Left cardiac atrium (tissue), 4 donors: ENCODE measurements around the gene PRSS1. TPM values are rescaled to one million over a fixed set of nuclear protein-coding genes. Genes with fewer than 3 reads are reported as not detected.
"Not testable (repeated sequence)": the region's sequence is repeated elsewhere in the genome, so short reads cannot be mapped to it uniquely, and the experiment has no call there.

Experiments
- ATAC-seq, 2 donors: fragments of 200-7000 bp; cut with Tn5 transposase; one replicate each; pipeline ENCODE4 v1.9.1; 2020; ENCODE audit warnings: mild to moderate bottlenecking in 2 of 2, moderate library complexity in 2 of 2
- DNase-seq: peaks from one replicate; pipeline ENCODE4 v3.0.0-alpha.2; 2020
- intact Hi-C, 2 donors: fragments of 100-400 bp; cut with DNase I; formaldehyde crosslinking; loops; one replicate each; pipeline versions ENCODE4 v1.14.1 to v1.15.1; 2022 to 2023
- long read RNA-seq: library from polyadenylated mRNA; unstranded; transcript quantifications from one replicate; pipeline ENCODE4 v2.0.0, GENCODE V29; 2021
- total RNA-seq, 2 donors: library from RNA; stranded (reverse); fragmentation: NEBNext Ultra II Directional; extraction: Animal tissue kit (Norgen Biotek cat#: 25700); gene quantifications; one replicate each; pipeline ENCODE4 v1.2.1, GENCODE V29; 2021
- donor health status: DM: no; HTN: yes; CAD: no.
- donor health status: DM: no; HTN: yes; CAD: no; lungs with severe emphysema.
- donor health status: DM: yes; HTN: yes; CAD: no.
- donor health status: Dilated cardiomyopathy.

The PRSS1 gene
- not detected for total RNA-seq
- long read RNA-seq = 0 reads

DNA sequence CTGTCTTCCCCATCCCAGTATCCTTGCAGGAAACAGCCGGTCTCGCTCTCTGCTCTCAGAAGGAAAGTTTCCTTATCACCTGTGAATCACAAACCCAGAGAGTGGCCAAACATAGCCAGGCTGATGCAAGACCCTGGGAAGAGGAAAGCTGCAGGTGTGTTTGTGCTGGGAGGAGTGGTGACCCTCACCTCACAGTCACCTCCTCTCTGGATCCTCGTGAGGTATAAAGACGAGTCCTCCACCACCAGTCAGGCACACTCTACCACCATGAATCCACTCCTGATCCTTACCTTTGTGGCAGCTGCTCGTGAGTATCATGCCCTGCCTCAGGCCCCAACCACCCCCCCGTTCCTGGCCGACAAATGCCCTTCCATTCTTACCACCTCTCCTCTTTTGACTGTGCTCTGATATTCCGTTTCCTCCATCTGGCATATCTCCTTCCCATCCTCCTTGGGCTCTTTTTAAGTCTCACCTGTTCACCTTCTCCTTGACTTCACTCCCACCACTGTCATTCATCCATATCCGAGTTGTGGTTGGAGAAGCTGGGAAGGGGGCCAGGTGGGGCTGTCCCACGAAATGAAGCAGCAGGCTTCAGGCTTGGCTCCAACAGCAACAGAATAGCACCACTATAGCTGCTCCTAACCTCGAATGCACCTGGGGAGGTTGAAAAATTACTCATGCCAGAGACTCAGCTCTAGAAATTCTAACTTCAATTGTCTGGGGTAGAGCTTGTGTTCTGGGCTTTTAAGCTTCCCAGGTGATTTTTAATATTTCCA, at the start of gene PRSS1:
PRSS1 (plus strand) TSS at position 255 of the 776 bp plus-strand sequence; CDS start at position 268, 13 bp downstream.
- DNase-seq = no peak
- ATAC-seq = no peak
- intact Hi-C loops = no loop called here

DNA sequence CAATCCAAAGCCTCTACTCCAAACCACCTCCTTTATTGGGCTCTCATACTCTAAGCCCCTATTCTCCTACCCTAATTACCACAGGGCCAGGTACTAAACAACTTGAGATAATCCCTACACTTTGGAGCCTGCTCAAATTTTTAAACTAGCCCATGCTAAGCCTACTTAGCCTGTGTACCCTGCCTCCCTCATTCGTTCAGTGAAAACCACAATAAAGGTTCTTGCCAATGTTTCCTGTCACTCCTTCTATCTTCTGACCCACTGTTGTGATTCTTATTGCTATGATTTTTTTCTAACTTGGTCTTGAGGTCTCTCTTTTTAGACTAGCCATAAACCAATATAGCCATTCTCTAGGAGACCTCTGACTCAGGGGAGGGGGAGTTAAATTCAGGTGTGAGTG, 48.3 kb upstream of the PRSS1 start:
- intact Hi-C loops, DNase-seq, ATAC-seq: not testable (repeated sequence)

- intact Hi-C loops = no loop called here
- ATAC-seq (no peak), DNase-seq (no peak)
Measured at GRCh38 chr7:142703655-142704305, 45.5 kb upstream of the PRSS1 start.

- ATAC-seq, DNase-seq, intact Hi-C loops: not testable (repeated sequence)
Measured at GRCh38 chr7:142708726-142709125, 40.5 kb upstream of the PRSS1 start.

GRCh38 chr7:142709921-142710320, 39.4 kb upstream of the PRSS1 start:
- intact Hi-C loops = loop anchor here in 1 of 2 donors (5.0 kb wide), 1 partner anchor 72 kb away; no protein-coding TSS in a partner anchor
- ATAC-seq = no peak
- no peak for DNase-seq

- intact Hi-C loops = loop anchor here in 1 of 2 donors (5.0 kb wide), 1 partner anchor 71 kb away; no protein-coding TSS in a partner anchor
- DNase-seq = no peak
- ATAC-seq = no peak
Measured at GRCh38 chr7:142711196-142711595, 38.1 kb upstream of the PRSS1 start.

- intact Hi-C loops = loop anchor here (1.0 to 5.0 kb wide), 2 partner anchors 70 to 71 kb away; no protein-coding TSS in a partner anchor
- ATAC-seq (no peak), DNase-seq (no peak)
Measured at GRCh38 chr7:142711746-142712616, 37.3 kb upstream of the PRSS1 start.

DNA sequence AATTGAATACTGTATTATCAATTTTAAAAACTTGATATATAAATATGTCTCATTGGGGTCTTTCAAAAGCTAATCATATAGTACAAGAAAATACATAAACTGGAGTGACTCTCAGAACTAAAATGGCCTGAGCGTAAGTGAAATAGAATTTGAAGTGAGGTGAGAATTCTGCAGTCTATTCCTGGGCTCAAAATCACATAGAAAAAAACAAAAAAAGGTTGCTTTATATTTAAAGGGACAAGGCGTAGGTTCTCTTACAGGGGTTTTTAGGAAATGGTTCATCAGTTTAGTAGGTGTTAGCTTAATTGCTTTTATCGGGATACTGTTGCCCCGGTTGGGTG, 36.7 kb upstream of the PRSS1 start:
- no peak for ATAC-seq
- DNase-seq = no peak
- intact Hi-C loops = loop anchor here (1.0 to 5.0 kb wide), 2 partner anchors 70 to 71 kb away; no protein-coding TSS in a partner anchor

DNA sequence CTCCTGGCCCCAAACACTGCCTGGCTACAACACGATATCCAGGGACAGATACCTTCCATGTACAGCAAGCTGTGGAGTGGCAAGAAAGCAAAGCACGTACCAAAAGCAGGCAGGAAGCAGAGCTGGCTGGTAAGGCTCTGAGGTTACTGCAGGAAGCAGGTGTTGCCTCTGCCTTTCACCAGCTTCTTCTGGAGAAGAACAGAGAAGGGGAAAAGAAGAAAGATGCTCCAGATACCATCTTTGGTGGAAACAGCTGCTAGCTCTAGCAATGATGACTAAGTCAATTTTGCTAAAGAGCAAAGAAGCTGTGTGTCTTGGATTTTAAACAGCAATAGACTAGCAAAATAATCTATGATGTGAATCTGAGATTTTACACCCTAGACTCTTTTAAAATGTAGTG, 34.9 kb upstream of the PRSS1 start:
- DNase-seq = no peak
- ATAC-seq = peak in 1 of 2 donors; percentile 30
- intact Hi-C loops = loop anchor here in 1 of 2 donors (5.0 kb wide), 1 partner anchor 68 kb away; no protein-coding TSS in a partner anchor

DNA sequence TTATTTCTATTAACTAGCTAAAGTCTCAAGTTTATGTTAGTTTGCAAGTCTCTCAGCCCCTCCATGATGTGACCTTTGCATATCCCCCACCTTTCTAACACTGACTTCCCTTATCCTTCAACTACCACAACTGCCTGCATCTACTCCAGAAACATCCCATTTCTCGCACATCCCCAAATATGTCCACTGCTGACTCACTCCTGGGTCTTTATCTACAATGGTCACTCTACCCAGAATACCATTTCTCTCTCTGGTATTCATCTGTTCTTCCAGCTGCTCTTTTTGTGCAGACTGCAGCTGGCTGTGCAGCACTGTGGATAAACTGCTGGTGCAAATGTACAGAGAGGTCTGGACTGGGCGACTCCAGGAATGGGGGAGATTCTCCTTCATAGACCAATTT, 32.7 kb upstream of the PRSS1 start:
- ATAC-seq = no peak
- no peak for DNase-seq
- intact Hi-C loops = no loop called here

DNA sequence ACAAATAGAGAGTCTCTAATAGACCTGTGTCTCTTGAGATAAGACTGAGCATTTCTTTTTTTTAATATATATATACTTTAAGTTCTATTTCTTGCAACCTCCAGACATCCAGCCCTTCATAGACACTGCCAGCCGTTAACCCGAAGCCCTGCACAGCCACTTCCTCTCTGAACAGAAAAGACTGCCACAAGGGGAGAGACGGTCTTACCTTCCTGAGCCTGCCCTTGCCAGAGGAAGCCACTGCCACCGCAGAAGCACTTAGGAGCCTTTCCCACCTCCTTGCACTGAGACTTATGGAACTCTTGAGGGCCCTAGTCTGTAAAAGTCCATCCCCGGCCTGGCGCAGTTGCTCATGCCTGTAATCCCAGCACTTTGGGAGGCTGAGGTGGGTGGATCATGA, 31.8 kb upstream of the PRSS1 start:
- intact Hi-C loops = no loop called here
- no peak for ATAC-seq
- no peak for DNase-seq

DNA sequence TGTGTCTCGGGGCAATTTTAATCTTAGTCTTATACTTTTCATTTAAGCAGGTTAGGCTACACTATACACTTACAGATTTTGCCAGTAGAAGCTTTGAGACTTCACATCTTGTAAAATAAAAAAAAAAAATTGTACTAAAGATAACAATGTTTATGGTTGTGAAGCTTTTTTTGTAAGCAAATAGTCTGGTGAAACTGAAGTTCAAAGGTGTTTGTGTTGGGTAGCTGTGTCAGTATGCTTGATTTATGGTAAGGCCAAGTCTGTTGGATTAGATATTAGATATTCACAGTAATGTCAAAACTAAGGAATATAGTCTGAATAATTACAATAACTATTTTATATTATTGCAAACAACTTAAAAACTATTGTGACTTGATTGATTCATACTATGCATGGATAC, 31.0 kb upstream of the PRSS1 start:
- no peak for ATAC-seq
- intact Hi-C loops = no loop called here
- no peak for DNase-seq

DNA sequence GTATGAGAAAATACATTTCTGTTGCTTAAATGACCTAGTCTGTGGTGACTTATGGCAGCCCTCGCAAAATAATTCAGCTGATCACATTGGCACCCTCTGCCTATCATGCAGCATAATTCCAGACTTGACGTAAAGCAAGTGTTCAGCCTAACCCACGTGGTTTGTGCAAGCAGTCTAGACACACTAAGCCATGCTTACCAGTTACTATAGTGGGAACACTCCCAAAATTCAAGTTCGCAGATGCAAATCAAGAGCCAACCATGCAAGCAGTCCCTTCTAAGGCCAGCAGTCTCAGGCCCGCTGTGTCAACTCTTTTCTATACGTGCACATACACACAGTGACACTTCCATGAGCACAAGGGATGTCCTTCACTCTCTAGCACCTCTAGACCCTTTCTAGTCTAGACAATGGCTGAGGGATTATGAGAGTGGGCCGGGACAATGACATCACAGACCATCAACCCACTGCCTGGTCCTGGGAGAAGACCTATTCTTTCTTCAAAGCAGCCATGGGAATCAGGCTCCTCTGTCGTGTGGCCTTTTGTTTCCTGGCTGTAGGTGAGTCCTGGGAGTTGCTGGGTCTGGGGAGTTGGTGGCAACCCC, 29.0 kb upstream of the PRSS1 start:
- no peak for ATAC-seq
- intact Hi-C loops = no loop called here
- no peak for DNase-seq

- intact Hi-C loops = no loop called here
- DNase-seq = no peak
- no peak for ATAC-seq
Measured at GRCh38 chr7:142720986-142721385, 28.3 kb upstream of the PRSS1 start.

- no peak for ATAC-seq
- intact Hi-C loops = no loop called here
- DNase-seq = no peak
Measured at GRCh38 chr7:142722248-142722794, 27.0 kb upstream of the PRSS1 start.

- DNase-seq (no peak), ATAC-seq (no peak)
- intact Hi-C loops = no loop called here
Measured at GRCh38 chr7:142733271-142733670, 16.0 kb upstream of the PRSS1 start.

DNA sequence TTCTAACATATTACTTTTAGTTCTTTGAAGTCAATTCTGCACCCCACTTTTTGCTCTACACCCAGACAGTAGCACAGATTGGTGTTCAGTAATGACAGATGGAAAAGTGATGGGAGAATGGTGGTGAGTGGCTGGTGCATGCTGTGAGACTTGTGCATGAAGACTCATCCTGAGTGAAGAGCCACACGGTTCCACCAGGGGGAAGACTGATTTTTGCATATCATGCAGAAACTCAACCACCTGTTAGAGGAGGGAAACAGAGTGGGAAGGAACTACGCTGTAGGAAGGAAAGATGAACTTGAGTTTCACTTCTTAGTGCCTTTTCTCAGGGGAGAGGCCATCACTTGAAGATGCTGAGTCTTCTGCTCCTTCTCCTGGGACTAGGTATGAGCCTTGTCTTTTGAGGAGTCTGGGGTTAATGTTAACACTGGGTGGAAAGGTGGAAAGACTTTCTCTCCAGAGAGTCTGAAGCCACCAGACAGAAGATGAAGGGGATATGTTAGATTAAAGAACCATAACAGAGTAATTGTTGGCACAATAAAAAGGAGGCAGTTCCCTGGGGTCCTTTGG, 9.3 kb upstream of the PRSS1 start:
- intact Hi-C loops = no loop called here
- DNase-seq = no peak
- ATAC-seq = no peak

- intact Hi-C loops = no loop called here
- no peak for ATAC-seq
- DNase-seq = no peak
Measured at GRCh38 chr7:142740786-142741185, 8.5 kb upstream of the PRSS1 start.

DNA sequence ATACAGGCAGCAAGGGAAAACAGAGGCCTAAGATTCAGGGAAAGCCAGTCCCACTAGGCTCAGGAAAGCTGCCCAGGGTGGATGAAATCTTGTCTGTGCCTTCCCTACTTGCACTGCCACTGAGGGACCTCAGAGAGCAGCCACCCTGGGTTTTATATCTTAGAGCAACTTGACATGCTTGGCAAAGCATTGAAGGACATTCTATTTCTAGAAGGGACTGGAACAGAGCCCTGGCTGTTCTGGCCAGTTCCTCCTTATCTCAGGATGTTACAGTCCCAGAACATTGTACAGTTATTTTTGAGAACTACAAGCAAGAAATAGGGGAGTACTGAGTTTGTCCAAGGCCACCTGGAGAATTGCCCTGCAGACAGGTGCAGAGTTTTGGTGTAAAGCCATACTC, 7.3 kb upstream of the PRSS1 start:
- DNase-seq (peak; percentile 29), ATAC-seq (peak; percentile 91)
- intact Hi-C loops = not testable (repeated sequence)
